HEK293 (cell line): ENCODE measurements around the gene ZNF248.

Experiments used
- CTCF ChIA-PET: fragments of 350-600 bp; formaldehyde crosslinking; extraction: SDS; loops from one replicate; lab custom pipeline; 2021; ENCODE audit warnings: antibody characterized with exemption; lab: Yijun Ruan, JAX
- POLR2A ChIA-PET: fragments of 300-600 bp; formaldehyde crosslinking; extraction: SDS; loops from one replicate; lab custom pipeline; 2020; ENCODE audit warnings: antibody characterized with exemption, inconsistent platforms; lab: Yijun Ruan, JAX
- H3K27ac ChIP-seq: fragments of 200-500 bp; sonication (Bioruptor generic); 2 replicates; pipeline ENCODE4 v1.5.1; 2014; ENCODE audit warnings: low read depth, low read length, control low read depth, inconsistent platforms; ENCODE audit errors: extremely low read depth
- H3K36me3 ChIP-seq, 2 experiments: fragments of 200-500 bp in 1 of 2; sonication (Bioruptor generic) in 1 of 2; 1 replicate in 1 of 2; 2 replicates in 1 of 2; pipeline ENCODE4 v1.5.1; 2014 to 2017; ENCODE audit warnings: inconsistent platforms in 2 of 2, low read length in 2 of 2; ENCODE audit not compliant: control insufficient read depth in 2 of 2, insufficient read depth in 1 of 2
- H3K4me1 ChIP-seq: fragments of 200-500 bp; sonication (Bioruptor generic); 2 replicates; pipeline ENCODE4 v1.5.1; 2014; ENCODE audit warnings: mild to moderate bottlenecking, low read length, inconsistent platforms; ENCODE audit not compliant: control insufficient read depth, insufficient read depth
- H3K4me3 ChIP-seq: 2 replicates; pipeline ENCODE4 v1.5.1; 2011; ENCODE audit warnings: low read depth, mild to moderate bottlenecking, control low read depth, low read length, moderate library complexity
- H3K9me3 ChIP-seq: fragments of 200-500 bp; sonication (Bioruptor generic); 2 replicates; pipeline ENCODE4 v1.5.1; 2014; ENCODE audit warnings: low read depth, low read length, inconsistent platforms; ENCODE audit not compliant: control insufficient read depth, insufficient read depth
- MZF1 ChIP-seq: fragments of 450-650 bp; formaldehyde crosslinking; IDR thresholded peaks from 2 replicates; pipeline ENCODE4 v1.5.1; 2017; ENCODE audit warnings: missing biosample characterization, missing genetic modification characterization, borderline replicate concordance
- OVOL3 ChIP-seq: fragments of 450-650 bp; formaldehyde crosslinking; IDR thresholded peaks from 2 replicates; pipeline ENCODE4 v1.5.1; 2016; ENCODE audit warnings: missing biosample characterization, missing genetic modification characterization
- SCRT2 ChIP-seq: fragments of 450-650 bp; formaldehyde crosslinking; IDR thresholded peaks from 2 replicates; pipeline ENCODE4 v1.5.1; 2016; ENCODE audit warnings: missing biosample characterization, missing genetic modification characterization
- WT1 ChIP-seq: fragments of 450-650 bp; formaldehyde crosslinking; IDR thresholded peaks from 2 replicates; pipeline ENCODE4 v1.5.1; 2016; ENCODE audit warnings: missing biosample characterization, missing genetic modification characterization
- ZIC2 ChIP-seq: fragments of 450-650 bp; formaldehyde crosslinking; IDR thresholded peaks from 2 replicates; pipeline ENCODE4 v1.5.1; 2016; ENCODE audit warnings: missing biosample characterization, missing genetic modification characterization
- ZNF133 ChIP-seq: fragments of 450-650 bp; formaldehyde crosslinking; IDR thresholded peaks from 2 replicates; pipeline ENCODE4 v1.5.1; 2016; ENCODE audit warnings: missing biosample characterization, missing genetic modification characterization
- ZNF138 ChIP-seq: fragments of 450-650 bp; formaldehyde crosslinking; IDR thresholded peaks from 2 replicates; pipeline ENCODE4 v1.5.1; 2016; ENCODE audit warnings: missing biosample characterization, missing genetic modification characterization, borderline replicate concordance
- ZNF140 ChIP-seq: fragments of 450-650 bp; formaldehyde crosslinking; IDR thresholded peaks from 2 replicates; pipeline ENCODE4 v1.5.1; 2016; ENCODE audit warnings: missing biosample characterization, missing genetic modification characterization
- ZNF155 ChIP-seq: fragments of 450-650 bp; formaldehyde crosslinking; IDR thresholded peaks from 2 replicates; pipeline ENCODE4 v1.5.1; 2016; ENCODE audit warnings: missing biosample characterization, missing genetic modification characterization
- ZNF221 ChIP-seq: fragments of 450-650 bp; formaldehyde crosslinking; IDR thresholded peaks from 2 replicates; pipeline ENCODE4 v1.5.1; 2017; ENCODE audit warnings: missing biosample characterization, missing genetic modification characterization, borderline replicate concordance
- ZNF23 ChIP-seq: fragments of 450-650 bp; formaldehyde crosslinking; IDR thresholded peaks from 2 replicates; pipeline ENCODE4 v1.5.1; 2016; ENCODE audit warnings: missing biosample characterization, missing genetic modification characterization, borderline replicate concordance
- ZNF350 ChIP-seq: fragments of 450-650 bp; formaldehyde crosslinking; IDR thresholded peaks from 2 replicates; pipeline ENCODE4 v1.5.0; 2017; ENCODE audit warnings: missing biosample characterization, mild to moderate bottlenecking, missing genetic modification characterization
- ZNF37A ChIP-seq: fragments of 450-650 bp; IDR thresholded peaks from 2 replicates; pipeline ENCODE4 v1.5.1; 2018; ENCODE audit warnings: missing biosample characterization, missing genetic modification characterization
- ZNF404 ChIP-seq: fragments of 450-650 bp; formaldehyde crosslinking; IDR thresholded peaks from 2 replicates; pipeline ENCODE4 v1.5.1; 2017; ENCODE audit warnings: missing biosample characterization, missing genetic modification characterization
- ZNF423 ChIP-seq: fragments of 450-650 bp; formaldehyde crosslinking; IDR thresholded peaks from 2 replicates; pipeline ENCODE4 v1.5.1; 2016; ENCODE audit warnings: missing biosample characterization, missing genetic modification characterization
- ZNF660 ChIP-seq: fragments of 450-650 bp; IDR thresholded peaks from 2 replicates; pipeline ENCODE4 v1.5.1; 2018; ENCODE audit warnings: missing biosample characterization, mild to moderate bottlenecking, missing genetic modification characterization
- ZNF704 ChIP-seq: fragments of 450-650 bp; formaldehyde crosslinking; IDR thresholded peaks from 2 replicates; pipeline ENCODE4 v1.5.1; 2016; ENCODE audit warnings: missing biosample characterization, missing genetic modification characterization
- ZNF776 ChIP-seq: fragments of 450-650 bp; formaldehyde crosslinking; IDR thresholded peaks from 2 replicates; pipeline ENCODE4 v1.5.0; 2017; ENCODE audit warnings: missing biosample characterization, missing genetic modification characterization, borderline replicate concordance
- ZNF785 ChIP-seq: fragments of 450-650 bp; formaldehyde crosslinking; IDR thresholded peaks from 2 replicates; pipeline ENCODE4 v1.5.1; 2016; ENCODE audit warnings: missing biosample characterization, missing genetic modification characterization
- ZNF837 ChIP-seq: fragments of 450-650 bp; formaldehyde crosslinking; IDR thresholded peaks from 2 replicates; pipeline ENCODE4 v1.5.1; 2016; ENCODE audit warnings: missing biosample characterization, missing genetic modification characterization
- ZSCAN30 ChIP-seq: fragments of 450-650 bp; IDR thresholded peaks from 2 replicates; pipeline ENCODE4 v1.5.1; 2018; ENCODE audit warnings: missing biosample characterization, mild to moderate bottlenecking, missing genetic modification characterization, moderate library complexity
- TF ChIP-seq, protein P1 (sequence below): fragments of 450-650 bp; formaldehyde crosslinking; conservative IDR thresholded peaks from 2 replicates; pipeline ENCODE4 v1.5.1; 2016; ENCODE audit warnings: low read depth, missing biosample characterization, missing genetic modification characterization
- TF ChIP-seq, protein P2 (sequence below): fragments of 450-650 bp; formaldehyde crosslinking; IDR thresholded peaks from 2 replicates; pipeline ENCODE4 v1.5.1; 2016; ENCODE audit warnings: missing biosample characterization, missing genetic modification characterization, low read depth

ZNF248 gene

GRCh38 chr10:37854626-37855025, 2.8 kb downstream of the ZNF248 start (continued):
- TF ChIP-seq ZNF704 (tag by site-specific recombination) (no peak), ZNF140 (no peak), ZNF837 (tag by site-specific recombination) (no peak), ZNF350 (tag by site-specific recombination) (no peak), WT1 (tag by site-specific recombination) (no peak), ZNF404 (tag by site-specific recombination) (no peak), ZNF133 (tag by site-specific recombination) (no peak), ZNF23 (tag by site-specific recombination) (no peak), ZNF155 (tag by site-specific recombination) (no peak)
- TF ChIP-seq, protein P1, sequence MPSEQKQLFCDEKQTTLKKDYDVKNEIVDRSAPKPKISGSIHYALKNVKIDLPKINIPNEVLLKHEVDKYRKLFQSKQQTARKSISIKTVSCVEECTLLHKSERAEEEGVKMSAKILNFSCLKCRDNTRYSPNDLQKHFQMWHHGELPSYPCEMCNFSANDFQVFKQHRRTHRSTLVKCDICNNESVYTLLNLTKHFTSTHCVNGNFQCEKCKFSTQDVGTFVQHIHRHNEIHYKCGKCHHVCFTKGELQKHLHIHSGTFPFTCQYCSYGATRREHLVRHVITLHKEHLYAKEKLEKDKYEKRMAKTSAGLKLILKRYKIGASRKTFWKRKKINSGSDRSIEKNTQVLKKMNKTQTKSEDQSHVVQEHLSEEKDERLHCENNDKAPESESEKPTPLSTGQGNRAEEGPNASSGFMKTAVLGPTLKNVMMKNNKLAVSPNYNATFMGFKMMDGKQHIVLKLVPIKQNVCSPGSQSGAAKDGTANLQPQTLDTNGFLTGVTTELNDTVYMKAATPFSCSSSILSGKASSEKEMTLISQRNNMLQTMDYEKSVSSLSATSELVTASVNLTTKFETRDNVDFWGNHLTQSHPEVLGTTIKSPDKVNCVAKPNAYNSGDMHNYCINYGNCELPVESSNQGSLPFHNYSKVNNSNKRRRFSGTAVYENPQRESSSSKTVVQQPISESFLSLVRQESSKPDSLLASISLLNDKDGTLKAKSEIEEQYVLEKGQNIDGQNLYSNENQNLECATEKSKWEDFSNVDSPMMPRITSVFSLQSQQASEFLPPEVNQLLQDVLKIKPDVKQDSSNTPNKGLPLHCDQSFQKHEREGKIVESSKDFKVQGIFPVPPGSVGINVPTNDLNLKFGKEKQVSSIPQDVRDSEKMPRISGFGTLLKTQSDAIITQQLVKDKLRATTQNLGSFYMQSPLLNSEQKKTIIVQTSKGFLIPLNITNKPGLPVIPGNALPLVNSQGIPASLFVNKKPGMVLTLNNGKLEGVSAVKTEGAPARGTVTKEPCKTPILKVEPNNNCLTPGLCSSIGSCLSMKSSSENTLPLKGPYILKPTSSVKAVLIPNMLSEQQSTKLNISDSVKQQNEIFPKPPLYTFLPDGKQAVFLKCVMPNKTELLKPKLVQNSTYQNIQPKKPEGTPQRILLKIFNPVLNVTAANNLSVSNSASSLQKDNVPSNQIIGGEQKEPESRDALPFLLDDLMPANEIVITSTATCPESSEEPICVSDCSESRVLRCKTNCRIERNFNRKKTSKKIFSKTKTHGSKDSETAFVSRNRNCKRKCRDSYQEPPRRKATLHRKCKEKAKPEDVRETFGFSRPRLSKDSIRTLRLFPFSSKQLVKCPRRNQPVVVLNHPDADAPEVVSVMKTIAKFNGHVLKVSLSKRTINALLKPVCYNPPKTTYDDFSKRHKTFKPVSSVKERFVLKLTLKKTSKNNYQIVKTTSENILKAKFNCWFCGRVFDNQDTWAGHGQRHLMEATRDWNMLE (tag by site-specific recombination): no peak
- TF ChIP-seq, protein P2, sequence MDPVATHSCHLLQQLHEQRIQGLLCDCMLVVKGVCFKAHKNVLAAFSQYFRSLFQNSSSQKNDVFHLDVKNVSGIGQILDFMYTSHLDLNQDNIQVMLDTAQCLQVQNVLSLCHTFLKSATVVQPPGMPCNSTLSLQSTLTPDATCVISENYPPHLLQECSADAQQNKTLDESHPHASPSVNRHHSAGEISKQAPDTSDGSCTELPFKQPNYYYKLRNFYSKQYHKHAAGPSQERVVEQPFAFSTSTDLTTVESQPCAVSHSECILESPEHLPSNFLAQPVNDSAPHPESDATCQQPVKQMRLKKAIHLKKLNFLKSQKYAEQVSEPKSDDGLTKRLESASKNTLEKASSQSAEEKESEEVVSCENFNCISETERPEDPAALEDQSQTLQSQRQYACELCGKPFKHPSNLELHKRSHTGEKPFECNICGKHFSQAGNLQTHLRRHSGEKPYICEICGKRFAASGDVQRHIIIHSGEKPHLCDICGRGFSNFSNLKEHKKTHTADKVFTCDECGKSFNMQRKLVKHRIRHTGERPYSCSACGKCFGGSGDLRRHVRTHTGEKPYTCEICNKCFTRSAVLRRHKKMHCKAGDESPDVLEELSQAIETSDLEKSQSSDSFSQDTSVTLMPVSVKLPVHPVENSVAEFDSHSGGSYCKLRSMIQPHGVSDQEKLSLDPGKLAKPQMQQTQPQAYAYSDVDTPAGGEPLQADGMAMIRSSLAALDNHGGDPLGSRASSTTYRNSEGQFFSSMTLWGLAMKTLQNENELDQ (tag by site-specific recombination): no peak

- Histone ChIP-seq H3K4me3 (no peak overlapping the region), H3K9me3 (no peaks in the 10 kb centered on the region), H3K36me3 (peaks cover 12 to 21% of the 10 kb centered on the region in 2 experiments), H3K27ac (no peak overlapping the region), H3K4me1 (no peaks in the 10 kb centered on the region)
- CTCF ChIA-PET: no interaction called here
- POLR2A ChIA-PET: no interaction called here
- TF ChIP-seq SCRT2: no peak
- TF ChIP-seq ZIC2 (tag by site-specific recombination): no peak
- no peak for TF ChIP-seq ZNF404 (tag by site-specific recombination)
- no peak for TF ChIP-seq ZNF660 (tag by site-specific recombination)
- no peak for TF ChIP-seq ZNF423
- no peak for TF ChIP-seq ZNF37A (tag by site-specific recombination)
- no peak for TF ChIP-seq OVOL3 (tag by site-specific recombination)
- TF ChIP-seq ZNF776: no peak
- no peak for TF ChIP-seq ZSCAN30
- no peak for TF ChIP-seq ZNF785 (tag by site-specific recombination)
- TF ChIP-seq ZNF23 (tag by site-specific recombination): no peak
- no peak for TF ChIP-seq ZNF221 (tag by site-specific recombination)
- no peak for TF ChIP-seq ZNF138 (tag by site-specific recombination)
- TF ChIP-seq MZF1 (tag by site-specific recombination): no peak
Measured at GRCh38 chr10:37844644-37845043, 12.8 kb downstream of the ZNF248 start.
